Body of pancreas (tissue), 4 donors: ENCODE measurements around the gene CADPS.

ENCODE experiments used
- POLR2A ChIP-seq, 3 donors: fragments of 450-650 bp; IDR thresholded peaks; one replicate each; pipeline ENCODE4 v1.6.1; 2016; ENCODE audit warnings: antibody characterized with exemption in 3 of 3, mild to moderate bottlenecking in 2 of 3
- TF ChIP-seq, protein P1 (sequence below), 7 experiments: fragments of 450-650 bp in 4 of 7; fragments of 200-600 bp in 3 of 7; sonication (generic) in 3 of 7; IDR thresholded peaks; one replicate each; pipeline ENCODE4 v1.5.1; 2016 to 2019; ENCODE audit warnings: antibody characterized with exemption in 7 of 7

DNA sequence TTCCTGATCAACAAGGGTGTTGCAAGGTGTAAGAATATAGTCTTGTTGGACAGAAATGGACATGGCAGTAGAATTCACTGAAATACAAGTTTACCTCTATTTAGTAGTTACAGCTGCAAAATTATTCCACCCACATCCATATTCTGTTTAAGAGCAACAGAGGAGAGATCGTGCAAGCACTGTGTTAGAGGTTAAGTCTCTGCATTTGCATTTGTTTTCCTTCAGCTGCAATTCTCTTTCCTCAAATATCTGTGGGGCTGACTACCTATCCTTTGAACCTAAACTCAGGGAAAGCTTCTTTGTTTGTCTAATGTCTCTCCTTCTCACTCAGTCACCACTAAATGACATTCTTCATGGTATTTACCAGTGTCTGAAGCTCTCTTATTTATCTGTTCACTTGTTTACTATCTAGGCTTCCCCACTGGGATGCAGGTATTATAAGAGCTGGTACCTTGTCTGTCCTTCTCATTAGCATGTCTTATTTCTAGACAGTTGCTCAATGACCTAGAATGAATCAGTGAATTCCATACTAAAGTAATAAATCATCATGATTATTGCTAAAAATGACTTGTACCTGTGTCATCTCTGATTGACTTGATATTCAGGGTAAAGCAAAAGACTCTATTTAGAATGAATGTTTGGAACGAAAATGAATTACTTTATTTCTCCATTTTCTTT, 326.5 kb downstream of the CADPS start:
- no peak for TF ChIP-seq POLR2A (IDR thresholded peaks at IDR 0.05)
- TF ChIP-seq, protein P1, sequence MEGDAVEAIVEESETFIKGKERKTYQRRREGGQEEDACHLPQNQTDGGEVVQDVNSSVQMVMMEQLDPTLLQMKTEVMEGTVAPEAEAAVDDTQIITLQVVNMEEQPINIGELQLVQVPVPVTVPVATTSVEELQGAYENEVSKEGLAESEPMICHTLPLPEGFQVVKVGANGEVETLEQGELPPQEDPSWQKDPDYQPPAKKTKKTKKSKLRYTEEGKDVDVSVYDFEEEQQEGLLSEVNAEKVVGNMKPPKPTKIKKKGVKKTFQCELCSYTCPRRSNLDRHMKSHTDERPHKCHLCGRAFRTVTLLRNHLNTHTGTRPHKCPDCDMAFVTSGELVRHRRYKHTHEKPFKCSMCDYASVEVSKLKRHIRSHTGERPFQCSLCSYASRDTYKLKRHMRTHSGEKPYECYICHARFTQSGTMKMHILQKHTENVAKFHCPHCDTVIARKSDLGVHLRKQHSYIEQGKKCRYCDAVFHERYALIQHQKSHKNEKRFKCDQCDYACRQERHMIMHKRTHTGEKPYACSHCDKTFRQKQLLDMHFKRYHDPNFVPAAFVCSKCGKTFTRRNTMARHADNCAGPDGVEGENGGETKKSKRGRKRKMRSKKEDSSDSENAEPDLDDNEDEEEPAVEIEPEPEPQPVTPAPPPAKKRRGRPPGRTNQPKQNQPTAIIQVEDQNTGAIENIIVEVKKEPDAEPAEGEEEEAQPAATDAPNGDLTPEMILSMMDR (IDR thresholded peaks at IDR 0.05), result no peak
